GM12878 (cell line): ENCODE results near the gene ATF6B.

Experiments used
- CBX3 ChIP-seq: fragments of 200-600 bp; sonication (generic); IDR thresholded peaks from 2 replicates; pipeline ENCODE4 v1.6.1; 2016; ENCODE audit warnings: low read depth, borderline replicate concordance
- CEBPB ChIP-seq, 2 experiments: fragments of 150-350 bp in 1 of 2; IDR thresholded peaks; 2 replicates each; pipeline ENCODE4 v1.6.1; 2012 to 2014; ENCODE audit warnings: low read depth in 2 of 2, low read length in 2 of 2, borderline replicate concordance in 1 of 2, inconsistent platforms in 1 of 2
- DPF2 ChIP-seq: fragments of 450-650 bp; IDR thresholded peaks from 2 replicates; pipeline ENCODE4 v1.6.1; 2017; ENCODE audit warnings: mild to moderate bottlenecking
- EGR1 ChIP-seq, 2 experiments: IDR thresholded peaks; 1 replicate in 1 of 2; 2 replicates in 1 of 2; pipeline ENCODE4 v1.6.1; 2011 to 2012; ENCODE audit warnings: low read depth in 2 of 2, low read length in 2 of 2, borderline replicate concordance in 1 of 2, mild to moderate bottlenecking in 1 of 2, moderate library complexity in 1 of 2
- JUND ChIP-seq: IDR thresholded peaks from 2 replicates; pipeline ENCODE4 v1.6.1; 2012; ENCODE audit warnings: low read depth, mild to moderate bottlenecking, low read length, improper control_type of control experiment, moderate library complexity
- MYC ChIP-seq: IDR thresholded peaks from 2 replicates; pipeline ENCODE4 v1.6.1; 2011; ENCODE audit warnings: mild to moderate bottlenecking, low read length, moderate library complexity, inconsistent platforms; ENCODE audit not compliant: insufficient read depth, insufficient replicate concordance, insufficient read length, severe bottlenecking
- POLR2A ChIP-seq: IDR thresholded peaks from 2 replicates; pipeline ENCODE4 v1.6.1; 2011; ENCODE audit warnings: low read depth, mild to moderate bottlenecking, low read length
- POLR2AphosphoS2 ChIP-seq: IDR thresholded peaks from 2 replicates; pipeline ENCODE4 v1.6.1; 2011; ENCODE audit warnings: low read depth, mild to moderate bottlenecking, low read length, improper control_type of control experiment, moderate library complexity
- POLR2AphosphoS5 ChIP-seq: IDR thresholded peaks from 2 replicates; pipeline ENCODE4 v1.6.1; 2011; ENCODE audit warnings: mild to moderate bottlenecking, low read length, inconsistent platforms
- RAD21 ChIP-seq: IDR thresholded peaks from 2 replicates; pipeline ENCODE4 v1.6.1; 2011; ENCODE audit warnings: mild to moderate bottlenecking, low read depth, low read length, moderate library complexity; ENCODE audit not compliant: insufficient read depth
- ZNF24 ChIP-seq: fragments of 450-650 bp; IDR thresholded peaks from 2 replicates; pipeline ENCODE4 v1.6.1; 2017; ENCODE audit warnings: antibody characterized with exemption, mild to moderate bottlenecking
- TF ChIP-seq, protein P1 (sequence below), 3 experiments: IDR thresholded peaks in 2 of 3; conservative IDR thresholded peaks in 1 of 3; 2 replicates each; pipeline ENCODE4 v1.5.1; 2011; ENCODE audit warnings: low read depth in 3 of 3, low read length in 3 of 3, mild to moderate bottlenecking in 3 of 3, control low read depth in 2 of 3, moderate library complexity in 2 of 3, inconsistent platforms in 1 of 3, mixed read lengths in 1 of 3; ENCODE audit not compliant: control insufficient read depth in 2 of 3, insufficient read depth in 1 of 3; ENCODE audit errors: extremely low read depth in 1 of 3

DNA sequence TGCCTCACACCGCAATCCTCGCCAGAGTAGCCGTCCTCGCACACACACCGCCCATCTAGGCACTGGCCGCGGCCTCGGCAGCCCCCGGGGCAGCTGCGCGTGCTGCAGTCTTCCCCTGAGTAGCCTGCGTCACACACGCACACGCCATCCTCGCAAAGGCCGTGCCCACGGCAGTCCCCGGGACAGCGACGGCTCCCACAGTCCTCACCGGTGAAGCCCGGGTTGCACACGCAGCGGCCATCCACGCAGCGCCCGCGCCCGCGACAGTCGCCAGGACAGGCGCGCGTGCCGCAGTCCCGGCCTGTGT lies 32.0 kb downstream of the ATF6B start:
- TF ChIP-seq, protein P1, sequence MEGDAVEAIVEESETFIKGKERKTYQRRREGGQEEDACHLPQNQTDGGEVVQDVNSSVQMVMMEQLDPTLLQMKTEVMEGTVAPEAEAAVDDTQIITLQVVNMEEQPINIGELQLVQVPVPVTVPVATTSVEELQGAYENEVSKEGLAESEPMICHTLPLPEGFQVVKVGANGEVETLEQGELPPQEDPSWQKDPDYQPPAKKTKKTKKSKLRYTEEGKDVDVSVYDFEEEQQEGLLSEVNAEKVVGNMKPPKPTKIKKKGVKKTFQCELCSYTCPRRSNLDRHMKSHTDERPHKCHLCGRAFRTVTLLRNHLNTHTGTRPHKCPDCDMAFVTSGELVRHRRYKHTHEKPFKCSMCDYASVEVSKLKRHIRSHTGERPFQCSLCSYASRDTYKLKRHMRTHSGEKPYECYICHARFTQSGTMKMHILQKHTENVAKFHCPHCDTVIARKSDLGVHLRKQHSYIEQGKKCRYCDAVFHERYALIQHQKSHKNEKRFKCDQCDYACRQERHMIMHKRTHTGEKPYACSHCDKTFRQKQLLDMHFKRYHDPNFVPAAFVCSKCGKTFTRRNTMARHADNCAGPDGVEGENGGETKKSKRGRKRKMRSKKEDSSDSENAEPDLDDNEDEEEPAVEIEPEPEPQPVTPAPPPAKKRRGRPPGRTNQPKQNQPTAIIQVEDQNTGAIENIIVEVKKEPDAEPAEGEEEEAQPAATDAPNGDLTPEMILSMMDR (IDR thresholded peaks at IDR 0.05 in 2 of 3, conservative IDR thresholded peaks at IDR 0.05 in 1 of 3; ENCODE audit: control insufficient read depth in 2 of 3, extremely low read depth in 1 of 3, insufficient read depth in 1 of 3, low read depth in 3 of 3, low read length in 3 of 3) = no peak
- TF ChIP-seq DPF2 (no peak), MYC (no peak), EGR1 (IDR thresholded peaks at IDR 0.05; ENCODE audit: borderline replicate concordance in 1 of 2, low read depth in 2 of 2, low read length in 2 of 2) (no peak), CBX3 (no peak), POLR2AphosphoS2 (no peak), POLR2A (no peak), ZNF24 (no peak), CEBPB (IDR thresholded peaks at IDR 0.05; ENCODE audit: borderline replicate concordance in 1 of 2, low read depth in 2 of 2, low read length in 2 of 2) (no peak), POLR2AphosphoS5 (no peak), JUND (no peak), RAD21 (no peak)
